GM18858 (cell line): ENCODE data around the gene VSIG8.

ENCODE experiments used
- ATAC-seq: cut with Tn5 transposase; IDR thresholded peaks from one replicate; pipeline ENCODE4 v1.9.1; 2021; ENCODE audit not compliant: unreplicated experiment

The VSIG8 gene

GRCh38 chr1:159831412-159832141 lies 30.9 kb downstream of the VSIG8 start:
- no peak for ATAC-seq

- no peak for ATAC-seq
Observed at GRCh38 chr1:159830722-159831121, 31.7 kb downstream of the VSIG8 start.

- no peak for ATAC-seq
Observed at GRCh38 chr1:159829822-159830465, 32.5 kb downstream of the VSIG8 start.

- peak; percentile 71 for ATAC-seq
Observed at GRCh38 chr1:159829273-159829634, 33.2 kb downstream of the VSIG8 start.

GRCh38 chr1:159828581-159829272 lies 33.7 kb downstream of the VSIG8 start:
- ATAC-seq, result no peak

- ATAC-seq, result no peak
Observed at GRCh38 chr1:159828176-159828575, 34.3 kb downstream of the VSIG8 start.

- ATAC-seq, result no peak
Observed at GRCh38 chr1:159827549-159827948, 34.9 kb downstream of the VSIG8 start.

GRCh38 chr1:159827102-159827490 lies 35.4 kb downstream of the VSIG8 start:
- no peak for ATAC-seq

GRCh38 chr1:159826441-159827101 lies 35.9 kb downstream of the VSIG8 start, which contains the start of gene SLAMF8:
Gene SLAMF8, plus strand, starts transcription at chr1:159826873. Its CDS starts 26 bp downstream, at chr1:159826899.
- no peak for ATAC-seq

- no peak for ATAC-seq
Observed at GRCh38 chr1:159825564-159825963, 36.9 kb downstream of the VSIG8 start.

- ATAC-seq, result no peak
Observed at GRCh38 chr1:159823406-159823805, 39.1 kb downstream of the VSIG8 start.

GRCh38 chr1:159821171-159821867 lies 41.1 kb downstream of the VSIG8 start:
- ATAC-seq, result no peak

- ATAC-seq, result no peak
Observed at GRCh38 chr1:159817276-159818041, 45.0 kb downstream of the VSIG8 start.

- no peak for ATAC-seq
Observed at GRCh38 chr1:159815926-159816325, 46.5 kb downstream of the VSIG8 start.

- ATAC-seq, result no peak
Observed at GRCh38 chr1:159804924-159805323, 57.5 kb downstream of the VSIG8 start.
